ENCODE results near the gene SLC26A1.

DNA sequence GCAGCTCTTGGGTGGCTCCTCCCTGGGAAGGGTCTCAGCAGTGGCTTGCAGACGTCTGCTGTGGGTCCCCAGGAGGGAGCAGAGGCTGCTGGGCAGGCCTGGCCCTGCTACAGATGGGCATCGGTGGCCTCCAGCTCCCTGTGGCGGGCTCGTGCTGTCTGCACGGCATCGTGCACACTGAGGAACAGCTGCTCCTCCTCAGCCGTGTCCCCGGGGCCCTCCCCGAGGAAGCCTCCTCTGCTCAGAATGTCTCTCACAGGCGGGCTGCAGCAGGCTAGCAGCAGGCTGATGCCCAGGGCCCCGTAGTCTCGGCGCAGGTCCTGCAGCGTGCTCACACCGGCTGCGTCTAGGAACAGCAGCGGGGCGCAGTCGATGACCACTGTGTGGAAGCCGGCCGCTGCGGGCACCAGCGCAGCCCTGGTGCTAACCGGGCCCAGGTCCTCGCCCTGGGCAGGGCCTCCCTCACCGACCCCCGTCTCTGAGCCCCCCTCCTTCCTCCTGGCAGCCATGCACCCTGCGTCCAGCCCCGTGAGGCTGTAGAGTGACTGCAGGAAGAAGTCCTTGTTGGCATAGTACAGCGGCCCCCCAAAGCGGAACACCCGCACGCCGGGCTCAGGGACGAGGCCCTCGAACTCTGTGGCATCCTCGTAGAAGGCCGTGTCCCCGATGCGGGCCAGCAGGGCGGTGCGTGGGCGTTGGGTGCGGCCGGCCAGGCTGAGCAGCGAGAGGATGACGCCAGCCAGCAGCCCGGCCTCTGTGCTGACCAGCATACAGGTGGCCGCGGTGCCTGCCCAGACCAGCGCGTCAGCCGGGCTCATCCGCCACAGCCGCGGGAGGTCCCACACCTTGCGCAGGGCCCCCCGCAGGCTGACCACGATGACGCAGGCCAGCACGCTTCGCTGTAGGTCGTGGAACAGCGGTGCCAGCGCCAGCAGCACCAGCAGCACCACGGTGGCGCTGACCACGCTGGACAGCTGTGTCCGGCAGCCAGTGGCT is 4.2 kb downstream of the SLC26A1 start:
- TF ChIP-seq, protein P1, sequence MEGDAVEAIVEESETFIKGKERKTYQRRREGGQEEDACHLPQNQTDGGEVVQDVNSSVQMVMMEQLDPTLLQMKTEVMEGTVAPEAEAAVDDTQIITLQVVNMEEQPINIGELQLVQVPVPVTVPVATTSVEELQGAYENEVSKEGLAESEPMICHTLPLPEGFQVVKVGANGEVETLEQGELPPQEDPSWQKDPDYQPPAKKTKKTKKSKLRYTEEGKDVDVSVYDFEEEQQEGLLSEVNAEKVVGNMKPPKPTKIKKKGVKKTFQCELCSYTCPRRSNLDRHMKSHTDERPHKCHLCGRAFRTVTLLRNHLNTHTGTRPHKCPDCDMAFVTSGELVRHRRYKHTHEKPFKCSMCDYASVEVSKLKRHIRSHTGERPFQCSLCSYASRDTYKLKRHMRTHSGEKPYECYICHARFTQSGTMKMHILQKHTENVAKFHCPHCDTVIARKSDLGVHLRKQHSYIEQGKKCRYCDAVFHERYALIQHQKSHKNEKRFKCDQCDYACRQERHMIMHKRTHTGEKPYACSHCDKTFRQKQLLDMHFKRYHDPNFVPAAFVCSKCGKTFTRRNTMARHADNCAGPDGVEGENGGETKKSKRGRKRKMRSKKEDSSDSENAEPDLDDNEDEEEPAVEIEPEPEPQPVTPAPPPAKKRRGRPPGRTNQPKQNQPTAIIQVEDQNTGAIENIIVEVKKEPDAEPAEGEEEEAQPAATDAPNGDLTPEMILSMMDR (IDR thresholded peaks at IDR 0.05; ENCODE audit: poor library complexity, severe bottlenecking): no peak
- no peak for TF ChIP-seq POLR2AphosphoS5 (IDR thresholded peaks at IDR 0.05)
- TF ChIP-seq EZH2 (IDR thresholded peaks at IDR 0.05; ENCODE audit: borderline replicate concordance, insufficient read depth, low read length, poor library complexity, severe bottlenecking): no peak
- TF ChIP-seq, protein P2, sequence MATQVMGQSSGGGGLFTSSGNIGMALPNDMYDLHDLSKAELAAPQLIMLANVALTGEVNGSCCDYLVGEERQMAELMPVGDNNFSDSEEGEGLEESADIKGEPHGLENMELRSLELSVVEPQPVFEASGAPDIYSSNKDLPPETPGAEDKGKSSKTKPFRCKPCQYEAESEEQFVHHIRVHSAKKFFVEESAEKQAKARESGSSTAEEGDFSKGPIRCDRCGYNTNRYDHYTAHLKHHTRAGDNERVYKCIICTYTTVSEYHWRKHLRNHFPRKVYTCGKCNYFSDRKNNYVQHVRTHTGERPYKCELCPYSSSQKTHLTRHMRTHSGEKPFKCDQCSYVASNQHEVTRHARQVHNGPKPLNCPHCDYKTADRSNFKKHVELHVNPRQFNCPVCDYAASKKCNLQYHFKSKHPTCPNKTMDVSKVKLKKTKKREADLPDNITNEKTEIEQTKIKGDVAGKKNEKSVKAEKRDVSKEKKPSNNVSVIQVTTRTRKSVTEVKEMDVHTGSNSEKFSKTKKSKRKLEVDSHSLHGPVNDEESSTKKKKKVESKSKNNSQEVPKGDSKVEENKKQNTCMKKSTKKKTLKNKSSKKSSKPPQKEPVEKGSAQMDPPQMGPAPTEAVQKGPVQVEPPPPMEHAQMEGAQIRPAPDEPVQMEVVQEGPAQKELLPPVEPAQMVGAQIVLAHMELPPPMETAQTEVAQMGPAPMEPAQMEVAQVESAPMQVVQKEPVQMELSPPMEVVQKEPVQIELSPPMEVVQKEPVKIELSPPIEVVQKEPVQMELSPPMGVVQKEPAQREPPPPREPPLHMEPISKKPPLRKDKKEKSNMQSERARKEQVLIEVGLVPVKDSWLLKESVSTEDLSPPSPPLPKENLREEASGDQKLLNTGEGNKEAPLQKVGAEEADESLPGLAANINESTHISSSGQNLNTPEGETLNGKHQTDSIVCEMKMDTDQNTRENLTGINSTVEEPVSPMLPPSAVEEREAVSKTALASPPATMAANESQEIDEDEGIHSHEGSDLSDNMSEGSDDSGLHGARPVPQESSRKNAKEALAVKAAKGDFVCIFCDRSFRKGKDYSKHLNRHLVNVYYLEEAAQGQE (IDR thresholded peaks at IDR 0.05; ENCODE audit: borderline replicate concordance): no peak
- TF ChIP-seq RAD21 (conservative IDR thresholded peaks at IDR 0.05): no peak

Measured in neural cell (in vitro differentiated cells).